Chondrocyte (in vitro differentiated cells): ENCODE measurements around the gene GLB1L2. TPM values are rescaled to one million over a fixed set of nuclear protein-coding genes. Genes with fewer than 3 reads are reported as not detected.

Source experiments
- DNase-seq: peaks from one replicate; pipeline ENCODE4 v3.0.0; 2021; ENCODE audit warnings: mixed read lengths, low spot score
- H3K27ac Mint-ChIP-seq: one replicate; pipeline ENCODE4 v1.8.0; 2021; ENCODE audit warnings: mild to moderate bottlenecking, moderate library complexity, mixed read lengths; ENCODE audit not compliant: unreplicated experiment
- H3K27me3 Mint-ChIP-seq: 2 replicates; pipeline ENCODE4 v1.8.0; 2021; ENCODE audit warnings: low read depth, mixed read lengths
- H3K36me3 Mint-ChIP-seq: 2 replicates; pipeline ENCODE4 v1.8.0; 2021; ENCODE audit warnings: low read depth, mixed read lengths
- H3K4me1 Mint-ChIP-seq: 2 replicates; pipeline ENCODE4 v1.8.0; 2021; ENCODE audit warnings: low read depth, mild to moderate bottlenecking, mixed read lengths
- H3K4me3 Mint-ChIP-seq: one replicate; pipeline ENCODE4 v1.8.0; 2021; ENCODE audit warnings: mild to moderate bottlenecking, moderate library complexity, mixed read lengths; ENCODE audit not compliant: unreplicated experiment
- H3K9me3 Mint-ChIP-seq: 2 replicates; pipeline ENCODE4 v1.8.0; 2021; ENCODE audit warnings: low read depth, mixed read lengths
- total RNA-seq: library from RNA; stranded (reverse); gene quantifications from 3 replicates; pipeline ENCODE4 v1.2.1, GENCODE V29; 2021
- TF ChIP-seq, protein P1 (sequence below): fragments of 200-600 bp; sonication (generic); IDR thresholded peaks from 2 replicates; pipeline ENCODE4 v1.5.0; 2021; ENCODE audit warnings: antibody characterized with exemption, mild to moderate bottlenecking, moderate library complexity

Gene GLB1L2
- total RNA-seq, 1 donor from 2014 or later, result 0.35 TPM

- H3K36me3 Mint-ChIP-seq, result no peaks in the 10 kb centered on the region
- H3K9me3 Mint-ChIP-seq, result no peaks in the 10 kb centered on the region
- no peak overlapping the region for H3K27ac Mint-ChIP-seq
- H3K4me3 Mint-ChIP-seq, result no peak overlapping the region
- TF ChIP-seq, protein P1, sequence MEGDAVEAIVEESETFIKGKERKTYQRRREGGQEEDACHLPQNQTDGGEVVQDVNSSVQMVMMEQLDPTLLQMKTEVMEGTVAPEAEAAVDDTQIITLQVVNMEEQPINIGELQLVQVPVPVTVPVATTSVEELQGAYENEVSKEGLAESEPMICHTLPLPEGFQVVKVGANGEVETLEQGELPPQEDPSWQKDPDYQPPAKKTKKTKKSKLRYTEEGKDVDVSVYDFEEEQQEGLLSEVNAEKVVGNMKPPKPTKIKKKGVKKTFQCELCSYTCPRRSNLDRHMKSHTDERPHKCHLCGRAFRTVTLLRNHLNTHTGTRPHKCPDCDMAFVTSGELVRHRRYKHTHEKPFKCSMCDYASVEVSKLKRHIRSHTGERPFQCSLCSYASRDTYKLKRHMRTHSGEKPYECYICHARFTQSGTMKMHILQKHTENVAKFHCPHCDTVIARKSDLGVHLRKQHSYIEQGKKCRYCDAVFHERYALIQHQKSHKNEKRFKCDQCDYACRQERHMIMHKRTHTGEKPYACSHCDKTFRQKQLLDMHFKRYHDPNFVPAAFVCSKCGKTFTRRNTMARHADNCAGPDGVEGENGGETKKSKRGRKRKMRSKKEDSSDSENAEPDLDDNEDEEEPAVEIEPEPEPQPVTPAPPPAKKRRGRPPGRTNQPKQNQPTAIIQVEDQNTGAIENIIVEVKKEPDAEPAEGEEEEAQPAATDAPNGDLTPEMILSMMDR, result no peak
- no peak for DNase-seq
- H3K27me3 Mint-ChIP-seq, result peaks cover 26% of the 10 kb centered on the region
- no peaks in the 10 kb centered on the region for H3K4me1 Mint-ChIP-seq
Observed at GRCh38 chr11:134288486-134288885, 43.3 kb upstream of the GLB1L2 start.

GRCh38 chr11:134289167-134289566 lies 42.6 kb upstream of the GLB1L2 start:
- TF ChIP-seq, protein P1, result no peak
- Mint-ChIP-seq H3K4me1 (no peaks in the 10 kb centered on the region), H3K27me3 (peaks cover 23% of the 10 kb centered on the region), H3K4me3 (no peak overlapping the region), H3K36me3 (no peaks in the 10 kb centered on the region), H3K27ac (no peak overlapping the region), H3K9me3 (no peaks in the 10 kb centered on the region)
- DNase-seq, result no peak

GRCh38 chr11:134289789-134290188 lies 42.0 kb upstream of the GLB1L2 start:
- no peak for DNase-seq

GRCh38 chr11:134290646-134291045 lies 41.1 kb upstream of the GLB1L2 start:
- H3K27ac Mint-ChIP-seq, result peak overlapping the region; percentile 42
- DNase-seq, result no peak

More at GRCh38 chr11:134289789-134290188, 42.0 kb upstream of the GLB1L2 start:
- Mint-ChIP-seq H3K27ac (no peak overlapping the region), H3K9me3 (no peaks in the 10 kb centered on the region), H3K4me1 (no peaks in the 10 kb centered on the region), H3K4me3 (no peak overlapping the region), H3K27me3 (peaks cover 25% of the 10 kb centered on the region), H3K36me3 (no peaks in the 10 kb centered on the region)
- TF ChIP-seq, protein P1, result no peak

GRCh38 chr11:134291196-134291595 lies 40.6 kb upstream of the GLB1L2 start:
- Mint-ChIP-seq H3K9me3 (no peaks in the 10 kb centered on the region), H3K4me1 (no peaks in the 10 kb centered on the region), H3K36me3 (no peaks in the 10 kb centered on the region), H3K27me3 (peaks cover 33% of the 10 kb centered on the region), H3K4me3 (no peak overlapping the region), H3K27ac (no peak overlapping the region)
- no peak for DNase-seq
- TF ChIP-seq, protein P1, result no peak

More at GRCh38 chr11:134290646-134291045, 41.1 kb upstream of the GLB1L2 start:
- H3K9me3 Mint-ChIP-seq, result no peaks in the 10 kb centered on the region
- no peak overlapping the region for H3K4me3 Mint-ChIP-seq
- no peaks in the 10 kb centered on the region for H3K36me3 Mint-ChIP-seq
- no peaks in the 10 kb centered on the region for H3K4me1 Mint-ChIP-seq
- H3K27me3 Mint-ChIP-seq, result peaks cover 33% of the 10 kb centered on the region
- TF ChIP-seq, protein P1, result no peak
